GM12801 (cell line): Measurements from ENCODE around the gene EGFR.

Source experiments
- CTCF ChIP-seq: IDR thresholded peaks from one replicate; pipeline ENCODE4 v1.5.1; 2011; ENCODE audit warnings: control low read depth; ENCODE audit not compliant: insufficient read length; ENCODE audit errors: extremely low read depth

EGFR gene

GRCh38 chr7:55119571-55119970 is 100.8 kb downstream of the EGFR start:
- TF ChIP-seq CTCF: no peak

- no peak for TF ChIP-seq CTCF
Measured at GRCh38 chr7:55120074-55120473, 101.3 kb downstream of the EGFR start.

GRCh38 chr7:55120501-55121198 is 101.8 kb downstream of the EGFR start:
- no peak for TF ChIP-seq CTCF

GRCh38 chr7:55121249-55121648 is 102.4 kb downstream of the EGFR start:
- no peak for TF ChIP-seq CTCF

- TF ChIP-seq CTCF: no peak
Measured at GRCh38 chr7:55122263-55122662, 103.4 kb downstream of the EGFR start.

GRCh38 chr7:55124989-55125875 is 106.4 kb downstream of the EGFR start:
- no peak for TF ChIP-seq CTCF

GRCh38 chr7:55127135-55127551 is 108.3 kb downstream of the EGFR start:
- no peak for TF ChIP-seq CTCF
